MM.1S (cell line): ENCODE data around the gene PLCB4.

Source experiments
- EZH2 ChIP-seq: fragments of 300-600 bp; sonication (generic); optimal IDR thresholded peaks from 2 replicates; pipeline ENCODE3; 2017; ENCODE audit warnings: low read depth, mild to moderate bottlenecking, antibody characterized with exemption, low read length, mixed read lengths
- EZH2phosphoT487 ChIP-seq: fragments of 300-600 bp; sonication (generic); IDR thresholded peaks from 2 replicates; pipeline ENCODE4 v1.6.1; 2018; ENCODE audit warnings: antibody characterized with exemption, low read length

DNA sequence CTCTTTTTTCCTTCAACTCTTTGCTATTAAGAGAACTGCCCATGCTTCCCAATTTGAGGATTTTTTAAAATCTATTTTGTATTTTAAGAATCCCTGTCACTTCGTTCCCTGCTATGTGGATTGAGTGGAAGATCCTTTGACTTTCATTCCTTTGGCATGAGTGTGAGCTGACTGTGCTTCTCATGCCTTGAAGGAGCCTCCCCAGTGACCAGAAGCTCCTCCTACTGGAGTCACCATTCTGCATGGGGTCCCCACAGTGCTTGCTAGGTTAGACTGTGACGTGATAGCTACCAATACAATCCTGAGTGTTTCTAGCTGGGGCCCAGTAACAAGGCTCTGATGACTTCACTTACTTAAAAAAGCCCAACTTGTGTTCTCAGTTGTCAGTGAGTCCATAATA is 341.1 kb downstream of the PLCB4 start:
- TF ChIP-seq EZH2: no peak
- TF ChIP-seq EZH2phosphoT487: no peak
